Measurements from ENCODE around the gene PDF.

The PDF gene

DNA sequence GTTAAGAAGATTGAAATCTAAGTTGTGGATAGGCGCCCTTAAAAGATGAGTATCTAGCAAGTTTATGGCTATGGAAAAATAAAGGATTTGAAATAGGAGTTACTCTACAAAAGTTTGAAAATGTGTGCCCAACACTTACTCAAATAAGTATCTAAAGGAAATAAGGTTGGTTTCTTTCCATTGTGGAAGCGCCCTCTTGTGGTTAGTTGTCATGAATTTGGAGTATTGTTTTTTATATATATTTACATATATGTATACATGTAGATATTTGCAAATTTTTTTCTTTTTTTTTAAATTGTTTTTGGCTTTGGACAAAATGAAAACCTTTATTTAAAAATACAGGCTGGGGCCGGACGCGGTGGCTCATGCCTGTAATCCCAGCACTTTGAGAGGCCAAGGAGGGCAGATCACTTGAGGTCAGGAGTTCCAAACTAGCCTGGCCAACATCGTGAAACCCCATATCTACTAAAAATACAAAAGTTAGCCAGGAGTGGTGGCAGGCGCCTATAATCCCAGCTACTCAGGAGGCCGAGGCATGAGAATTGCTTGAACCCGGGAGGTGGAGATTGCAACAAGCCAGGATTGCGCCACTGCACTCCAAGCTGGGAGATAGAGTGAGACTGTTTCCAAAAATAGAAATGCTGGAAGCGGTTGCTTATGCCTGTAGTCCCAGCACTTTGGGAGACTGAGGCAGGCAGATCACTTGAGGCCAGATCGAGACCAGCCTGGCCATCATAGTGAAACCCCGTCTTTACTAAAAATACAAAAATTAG is 43.3 kb downstream of the PDF start:
- in situ Hi-C loops (cut with MboI; ENCODE audit: low sequenced_read_pairs), result loop anchor here (25.0 kb wide), 1 partner anchor 125 kb away; no protein-coding TSS in a partner anchor

DNA sequence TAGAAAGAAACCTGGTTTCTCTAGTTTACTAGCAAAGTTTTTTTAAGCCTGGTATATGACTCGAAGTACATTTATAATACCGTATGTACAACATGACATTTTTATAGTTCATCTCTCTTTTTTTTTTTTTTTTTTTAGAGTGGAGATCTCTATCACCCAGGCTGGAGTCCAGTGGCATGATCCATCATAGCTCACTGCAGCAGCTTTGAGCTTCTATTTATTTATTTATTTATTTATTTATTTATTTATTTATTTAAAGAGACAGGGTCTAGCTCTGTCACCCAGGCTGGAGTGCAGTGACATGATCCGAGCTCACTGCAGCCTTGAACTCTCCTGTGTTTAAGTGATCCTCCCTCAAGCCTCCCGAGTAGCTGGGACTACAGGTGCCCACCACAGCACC is 45.1 kb downstream of the PDF start:
- in situ Hi-C loops (cut with MboI; ENCODE audit: low sequenced_read_pairs), result loop anchor here (25.0 kb wide), 1 partner anchor 123 kb away; no protein-coding TSS in a partner anchor

- in situ Hi-C loops (cut with MboI; ENCODE audit: low sequenced_read_pairs), result loop anchor here (25.0 kb wide), 1 partner anchor 122 kb away; no protein-coding TSS in a partner anchor
Observed at GRCh38 chr16:69283851-69284250, 46.5 kb downstream of the PDF start.

DNA sequence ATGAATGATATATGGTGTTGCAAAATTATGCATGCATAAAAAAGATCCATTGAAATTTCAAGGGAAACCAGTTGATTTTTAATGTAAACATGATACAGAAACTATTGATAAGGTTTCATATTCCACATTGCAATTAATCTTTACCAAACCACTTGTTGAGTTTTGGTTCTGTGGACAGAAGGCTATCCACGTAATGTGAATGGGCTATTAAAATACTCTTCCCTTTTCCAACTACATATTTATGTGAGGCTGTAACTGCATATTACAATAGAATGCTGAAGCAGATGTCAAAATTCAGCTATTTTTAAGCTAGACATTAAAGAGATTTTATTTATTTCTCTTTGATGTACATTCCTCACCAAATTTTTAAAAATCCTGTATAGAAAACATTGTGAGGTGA is 53.0 kb downstream of the PDF start:
- in situ Hi-C loops (cut with MboI; ENCODE audit: low sequenced_read_pairs), result loop anchor here (25.0 kb wide), 1 partner anchor 115 kb away; no protein-coding TSS in a partner anchor
